ENCODE results near the gene GABBR1. TPM values are rescaled to one million over a fixed set of nuclear protein-coding genes. Genes with fewer than 3 reads are reported as not detected.

The GABBR1 gene
- total RNA-seq, 1 donor from 2014 or later = 3.0 TPM

DNA sequence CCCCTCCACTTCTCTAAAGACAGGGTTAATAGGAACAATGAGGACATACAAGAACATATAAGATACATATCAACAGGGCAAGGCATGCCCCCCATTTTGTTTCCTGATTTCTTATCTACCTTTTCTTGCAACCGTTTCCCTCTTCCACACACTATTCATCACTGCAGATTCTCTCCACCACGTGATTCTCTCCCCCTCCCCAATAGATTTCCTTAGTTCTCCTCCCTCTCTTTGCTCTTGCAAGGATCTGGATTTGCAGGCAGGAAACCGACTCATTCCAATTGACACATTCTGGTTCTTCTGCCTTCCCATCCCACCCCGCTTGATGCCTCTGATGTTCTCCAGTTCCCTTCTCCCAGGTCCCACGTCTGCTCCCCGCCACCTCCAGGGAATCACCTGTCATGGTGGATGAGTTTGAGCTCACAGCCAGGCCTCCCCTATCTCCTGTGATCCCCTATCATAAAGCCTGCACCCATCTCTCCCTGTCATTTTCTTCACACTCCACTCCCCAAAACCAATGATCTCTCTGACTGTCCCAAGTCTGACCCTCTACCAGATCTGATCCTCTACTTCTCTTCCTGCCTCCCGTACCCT lies 7.5 kb downstream of the GABBR1 start:
- DNase-seq (ENCODE audit: low spot score) (no peak), ATAC-seq (no peak)

DNA sequence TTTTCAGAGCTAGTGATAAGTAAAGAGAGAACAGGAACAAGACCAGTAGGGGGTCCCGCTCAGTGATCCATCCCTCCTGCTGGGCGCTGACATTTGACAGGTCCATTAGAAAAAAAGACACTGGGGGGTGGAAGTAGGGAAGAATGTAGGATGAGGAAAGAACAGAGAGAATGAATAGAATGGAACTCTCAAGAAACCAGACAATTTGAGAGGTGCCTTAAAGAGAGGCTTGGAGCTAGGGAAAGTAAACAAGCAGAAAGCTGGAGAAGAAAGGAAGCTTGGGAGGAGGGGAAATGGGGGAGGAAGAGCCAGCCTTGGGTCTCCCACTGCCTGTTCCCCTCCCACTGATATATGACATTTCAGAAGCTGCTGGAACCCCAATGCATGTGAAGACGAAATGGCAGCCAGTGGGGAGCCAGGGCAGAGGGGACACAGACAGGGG lies 8.4 kb downstream of the GABBR1 start:
- DNase-seq (ENCODE audit: low spot score) = no peak
- no peak for ATAC-seq

DNA sequence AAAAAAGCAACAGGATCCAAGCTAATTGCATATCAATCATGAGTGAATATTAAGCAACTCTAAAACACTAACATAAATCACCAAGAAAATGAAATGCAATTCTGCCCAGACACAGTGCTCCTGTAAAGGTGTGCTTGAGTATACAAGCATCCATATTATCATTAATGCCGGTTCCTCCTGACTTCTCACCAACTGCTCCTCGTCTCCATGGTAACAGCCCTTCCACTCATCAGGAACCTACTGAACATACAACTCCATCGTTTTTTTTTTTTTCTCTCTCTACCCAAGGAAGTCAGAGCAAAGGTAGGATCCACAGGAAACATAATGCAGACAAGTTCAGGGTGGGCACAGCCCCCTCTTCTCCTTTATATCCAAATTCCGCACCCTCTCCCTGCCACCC lies 12.4 kb downstream of the GABBR1 start:
- DNase-seq (ENCODE audit: low spot score) = no peak
- no peak for ATAC-seq

DNA sequence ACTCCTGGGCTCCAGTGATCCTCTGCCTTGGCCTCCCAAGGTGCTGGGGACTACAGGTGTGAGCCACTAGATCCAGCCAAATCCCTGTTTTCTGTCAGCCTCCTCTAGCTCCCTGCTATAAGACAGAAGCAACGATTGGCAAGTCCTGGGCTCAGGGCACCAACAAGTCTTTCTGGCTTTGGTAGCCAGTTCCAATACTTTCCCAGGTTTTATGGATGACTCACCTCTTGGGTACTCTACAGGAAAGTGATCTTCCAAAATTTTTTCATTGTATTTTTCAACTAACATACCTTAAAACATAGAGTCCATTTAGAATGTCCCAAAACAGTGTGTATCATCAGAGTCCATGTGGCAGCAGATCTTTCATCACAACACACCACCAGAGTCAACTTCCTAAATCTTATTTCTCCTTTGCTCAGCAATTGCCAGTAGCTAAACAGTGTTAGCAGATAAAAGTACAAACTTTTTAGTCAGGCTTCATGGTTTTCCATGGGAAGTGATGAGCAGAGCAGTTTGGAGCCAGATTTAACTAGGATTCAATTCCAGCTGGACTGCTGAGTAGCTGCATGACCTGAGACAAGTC lies 13.3 kb downstream of the GABBR1 start:
- no peak for ATAC-seq
- DNase-seq (ENCODE audit: low spot score) = no peak

DNA sequence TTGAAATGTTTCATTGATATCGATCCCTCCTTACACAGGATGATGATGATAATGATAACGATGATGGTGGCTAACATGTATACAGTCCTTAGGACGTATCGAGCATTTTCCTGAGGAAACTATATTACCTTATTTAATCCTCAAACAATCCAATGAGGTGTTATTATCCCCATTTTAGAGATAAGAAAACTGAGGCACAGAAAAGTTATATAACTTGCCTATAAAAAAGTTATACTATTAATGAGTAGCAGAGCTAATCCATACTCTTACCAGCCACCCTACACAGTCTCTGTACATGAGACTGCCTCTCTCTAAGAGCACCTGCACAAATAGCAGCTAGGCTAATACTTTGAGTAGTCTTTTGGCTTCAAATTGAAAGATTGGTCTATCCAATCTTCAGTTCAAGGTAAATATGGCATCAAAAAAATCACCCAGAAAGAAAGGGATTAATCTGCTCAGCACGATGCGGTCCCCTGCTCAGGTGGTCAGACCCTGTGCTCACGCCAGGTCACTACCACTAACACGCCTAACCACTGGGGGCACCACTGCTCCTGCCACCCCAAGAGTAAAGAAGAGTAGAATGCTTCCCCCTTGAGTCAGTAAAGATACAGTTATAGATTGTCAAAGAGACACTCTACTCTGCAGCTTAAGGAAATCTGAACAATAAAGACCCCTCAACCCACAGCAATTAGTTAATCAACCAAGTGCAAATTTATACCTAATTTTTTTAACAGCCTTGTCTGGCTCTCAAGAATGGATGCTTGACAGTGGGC lies 15.0 kb downstream of the GABBR1 start:
- no peak for ATAC-seq
- DNase-seq (ENCODE audit: low spot score) = no peak

DNA sequence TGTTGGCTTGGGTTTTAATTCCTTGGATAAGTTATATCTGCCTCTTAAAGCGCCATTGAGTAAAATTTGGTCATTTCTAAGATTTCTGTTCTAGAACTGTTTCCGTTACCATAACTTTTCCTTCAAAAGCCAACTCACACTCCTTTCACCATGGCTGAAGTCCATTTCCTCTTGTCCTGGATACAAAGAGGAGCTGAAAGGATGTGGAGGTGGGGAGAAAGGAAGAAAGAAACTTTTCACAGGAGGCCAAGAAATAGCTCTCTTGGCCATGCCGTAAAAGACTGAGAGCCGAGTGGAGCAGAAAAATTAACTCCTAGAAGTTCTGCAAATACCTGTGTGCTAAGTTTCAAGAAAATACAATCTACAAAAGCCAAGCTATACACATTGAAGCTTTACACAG lies 21.6 kb downstream of the GABBR1 start:
- no peak for ATAC-seq
- DNase-seq (ENCODE audit: low spot score) = no peak

DNA sequence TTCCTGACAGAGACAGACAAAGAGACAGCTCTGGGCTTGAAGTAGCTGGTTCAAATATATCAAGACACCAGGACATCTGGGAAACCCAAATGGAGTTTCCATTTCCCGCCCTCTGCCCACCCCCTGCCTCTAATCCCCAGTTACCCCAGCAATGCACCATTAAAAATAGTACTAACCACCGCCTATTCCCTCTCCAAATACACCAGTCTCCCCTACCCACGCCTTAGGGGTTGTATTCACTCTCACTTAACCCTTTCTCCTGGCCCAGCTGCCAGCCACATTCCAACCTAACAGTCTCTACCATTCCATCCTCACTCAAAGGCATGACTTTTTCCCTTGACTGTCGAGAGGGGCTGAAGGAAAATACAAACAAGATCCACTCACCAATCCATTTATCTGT lies 22.4 kb downstream of the GABBR1 start:
- DNase-seq (ENCODE audit: low spot score) (no peak), ATAC-seq (no peak)

DNA sequence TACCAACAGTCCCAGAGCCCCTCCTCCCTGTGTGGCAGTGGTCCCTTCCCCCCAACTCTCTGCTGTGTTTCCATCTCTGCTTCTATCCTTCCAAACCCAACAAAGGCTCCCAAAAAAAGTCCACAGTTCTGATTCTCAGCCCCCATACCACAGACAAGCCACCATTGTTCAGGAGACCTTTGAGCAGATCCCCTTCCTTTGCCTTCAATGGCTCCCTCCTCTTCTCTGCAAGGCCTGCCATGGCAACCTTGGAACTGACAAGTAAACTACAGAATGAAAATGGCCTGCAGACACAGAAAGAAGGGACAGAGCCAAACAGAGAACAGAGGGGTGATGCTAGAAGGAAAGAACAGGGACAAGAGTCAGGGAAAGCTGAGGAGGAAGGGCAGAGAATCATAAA lies 24.9 kb downstream of the GABBR1 start:
- ATAC-seq = no peak

DNA sequence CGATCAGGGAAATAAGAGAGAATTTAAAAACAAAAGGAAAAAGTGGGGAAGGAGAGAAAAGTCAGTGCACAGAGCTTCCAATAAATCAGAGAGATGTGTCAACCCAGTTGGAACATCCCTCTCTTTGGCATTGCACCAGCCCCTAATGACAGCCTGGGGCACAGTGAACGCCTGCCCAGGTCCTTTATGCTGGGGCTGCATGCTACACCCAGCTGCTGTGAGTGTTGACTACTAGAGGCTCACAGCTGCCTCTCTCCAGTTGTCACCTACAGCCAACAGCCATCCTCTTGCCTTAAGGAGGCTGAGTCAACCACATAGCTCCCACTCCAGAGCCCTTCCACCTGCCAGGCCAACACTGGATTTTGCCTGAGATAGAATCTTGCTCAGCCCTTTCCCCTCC lies 29.1 kb downstream of the GABBR1 start:
- DNase-seq (ENCODE audit: low spot score) = no peak

More for the DNA sequence above, 24.9 kb downstream of the GABBR1 start:
- DNase-seq (ENCODE audit: low spot score) = no peak

DNA sequence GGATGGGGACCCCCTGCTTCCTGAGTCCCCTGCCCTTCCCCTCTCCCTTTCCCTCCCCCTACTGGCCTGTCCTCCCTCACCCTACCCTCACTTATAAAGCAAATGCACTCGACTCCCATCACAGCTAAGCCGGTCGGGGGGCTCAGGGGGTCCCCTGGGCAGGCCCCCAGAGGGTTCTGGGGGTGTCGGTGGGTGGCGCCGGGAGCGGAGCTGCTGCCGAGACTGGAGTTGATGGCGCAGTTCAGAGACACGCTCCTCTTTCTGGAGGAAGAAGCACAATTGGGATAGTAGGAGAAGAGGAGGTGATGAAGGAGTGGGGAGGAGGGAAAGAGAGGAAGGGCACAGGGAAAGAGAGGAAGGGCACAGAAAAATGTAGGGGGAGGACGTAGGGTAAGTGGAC lies 29.5 kb downstream of the GABBR1 start:
- DNase-seq (ENCODE audit: low spot score) = no peak
- no peak for ATAC-seq

More for the DNA sequence above, 29.1 kb downstream of the GABBR1 start:
- no peak for ATAC-seq

DNA sequence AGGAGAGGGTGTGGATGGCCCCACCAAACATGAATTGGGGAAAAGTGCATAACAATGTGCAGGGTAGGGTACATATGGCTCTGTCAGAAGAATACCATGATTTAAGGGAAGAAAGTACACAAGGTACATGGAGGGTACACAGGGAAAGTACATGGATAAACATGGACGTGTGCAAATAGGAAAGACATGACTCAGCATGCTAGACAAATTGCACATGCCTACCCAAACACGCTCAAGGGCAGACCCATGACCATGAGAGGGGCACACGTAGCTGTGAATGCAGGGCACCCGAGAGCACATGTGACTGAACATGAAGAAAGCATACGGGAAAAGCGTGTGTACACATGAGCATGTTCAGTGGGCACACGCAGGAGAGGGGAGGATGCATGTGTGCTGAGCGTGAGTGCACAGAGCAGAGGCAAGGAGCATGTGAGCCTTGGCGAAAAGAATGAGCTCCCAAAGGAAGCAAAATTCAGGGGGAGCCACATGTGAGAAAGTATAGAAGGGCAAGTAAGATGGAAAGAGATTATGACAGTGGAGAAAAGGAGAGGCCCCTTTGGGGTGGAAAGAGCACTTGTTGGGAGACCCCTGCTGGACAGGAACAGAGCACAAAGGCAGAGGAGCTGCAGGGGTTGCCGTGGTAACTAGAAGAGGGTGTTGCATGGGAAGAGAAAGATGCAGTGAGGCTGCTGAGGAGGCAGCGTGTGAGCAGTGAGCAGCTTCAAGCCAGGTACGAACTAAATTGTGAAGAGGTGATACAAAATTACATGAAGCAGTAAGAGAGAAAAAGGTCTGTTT lies 30.2 kb downstream of the GABBR1 start:
- ATAC-seq (no peak), DNase-seq (ENCODE audit: low spot score) (no peak)

DNA sequence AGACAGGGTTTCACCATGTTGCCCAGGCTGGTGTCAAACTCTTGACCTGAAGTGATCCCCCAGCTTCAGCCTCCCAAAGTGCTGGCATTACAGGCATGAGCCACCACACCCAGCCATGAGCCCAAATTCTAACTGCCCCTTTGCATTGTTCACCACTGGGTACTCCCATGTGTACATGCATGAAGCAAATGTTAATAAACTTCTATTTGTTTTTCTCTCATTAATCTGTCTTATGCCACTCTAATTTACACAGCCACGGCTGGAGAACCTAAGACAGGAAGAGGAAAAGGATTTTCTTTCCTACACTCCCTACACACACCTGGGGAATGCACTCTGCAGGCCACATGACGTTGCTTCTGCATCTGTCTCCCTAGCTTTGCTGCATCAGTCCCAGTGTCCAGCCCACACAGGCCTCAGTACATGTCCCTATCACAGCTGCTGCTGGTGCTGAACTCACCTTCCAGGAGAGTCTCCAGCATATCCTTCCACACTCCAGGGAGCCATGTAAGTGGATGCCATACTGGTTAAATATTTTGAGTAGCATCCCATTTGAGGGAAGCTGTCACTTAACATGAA lies 34.7 kb downstream of the GABBR1 start:
- ATAC-seq (no peak), DNase-seq (ENCODE audit: low spot score) (no peak)

DNA sequence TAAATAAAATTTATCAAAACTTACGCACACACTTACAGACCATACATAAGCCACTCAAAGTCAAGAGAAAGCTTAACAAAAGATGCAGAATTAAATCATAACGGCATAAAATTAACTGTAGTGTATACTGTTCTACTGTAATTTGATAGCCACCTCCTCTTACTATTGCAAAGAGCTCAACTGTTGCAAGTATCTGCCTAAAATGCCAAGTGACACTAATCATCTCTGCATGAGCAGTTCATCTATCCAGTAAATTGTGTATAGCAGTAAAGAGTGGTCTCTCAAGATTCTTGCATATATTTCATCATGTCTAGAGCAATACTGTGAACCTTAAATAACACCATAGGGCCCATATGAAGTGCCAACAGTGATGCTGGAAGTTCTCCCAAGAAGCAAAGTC lies 35.8 kb downstream of the GABBR1 start:
- no peak for DNase-seq (ENCODE audit: low spot score)
- ATAC-seq = no peak

DNA sequence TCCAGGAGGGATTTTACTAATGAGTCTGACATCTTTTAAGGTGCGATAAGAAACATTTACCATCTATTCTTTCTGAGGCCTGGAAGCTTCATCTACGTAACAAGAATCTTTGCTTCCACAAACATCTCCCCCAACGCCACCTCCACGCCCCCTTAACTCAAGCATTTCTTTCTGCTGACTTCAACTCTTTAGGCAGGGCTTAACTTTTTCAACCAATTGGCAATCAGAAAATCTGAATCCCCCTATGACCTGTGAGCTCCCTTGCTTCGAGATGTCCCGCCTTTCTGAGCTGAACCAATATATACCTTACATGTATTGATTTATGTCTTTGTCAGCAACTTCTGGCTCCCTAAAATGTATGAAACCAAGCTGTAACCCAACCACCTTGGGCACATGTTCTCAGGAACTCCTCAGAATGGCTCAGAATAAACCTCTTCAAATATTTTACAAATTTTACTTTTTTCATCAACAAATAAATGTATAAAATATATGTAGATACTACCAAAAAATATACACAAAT lies 36.5 kb downstream of the GABBR1 start:
- no peak for DNase-seq (ENCODE audit: low spot score)
- no peak for ATAC-seq

DNA sequence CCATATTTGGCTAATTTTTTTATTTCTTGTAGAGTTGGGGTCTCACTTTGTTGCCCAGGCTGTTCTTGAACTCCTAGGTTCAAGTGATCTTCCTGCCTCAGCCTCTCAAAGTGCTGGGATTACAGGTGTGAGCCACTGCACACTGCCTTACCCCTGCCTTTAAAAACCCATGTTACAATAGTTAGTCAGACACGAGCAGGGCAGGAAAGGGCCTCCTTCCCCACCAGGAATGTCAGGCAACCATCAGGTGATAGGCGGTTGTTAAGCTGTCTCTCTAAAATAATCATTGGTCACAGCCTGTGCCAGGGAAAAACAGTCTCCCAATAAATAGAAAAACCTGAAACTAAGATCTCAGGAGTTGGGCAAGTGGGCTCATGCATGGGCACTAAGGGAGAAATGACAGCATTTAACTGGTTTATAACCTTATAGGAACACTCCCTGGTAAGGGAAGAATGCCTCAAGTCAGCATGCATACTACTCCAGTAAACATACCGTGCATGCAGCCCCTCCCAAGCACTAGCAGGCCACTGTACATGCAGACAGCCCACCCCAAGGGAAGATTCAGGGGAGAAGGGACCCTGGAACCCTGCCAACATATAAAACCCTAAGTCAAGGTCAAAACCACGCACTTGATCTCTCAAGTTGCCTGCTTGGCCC lies 39.7 kb downstream of the GABBR1 start:
- ATAC-seq (no peak), DNase-seq (ENCODE audit: low spot score) (no peak)

DNA sequence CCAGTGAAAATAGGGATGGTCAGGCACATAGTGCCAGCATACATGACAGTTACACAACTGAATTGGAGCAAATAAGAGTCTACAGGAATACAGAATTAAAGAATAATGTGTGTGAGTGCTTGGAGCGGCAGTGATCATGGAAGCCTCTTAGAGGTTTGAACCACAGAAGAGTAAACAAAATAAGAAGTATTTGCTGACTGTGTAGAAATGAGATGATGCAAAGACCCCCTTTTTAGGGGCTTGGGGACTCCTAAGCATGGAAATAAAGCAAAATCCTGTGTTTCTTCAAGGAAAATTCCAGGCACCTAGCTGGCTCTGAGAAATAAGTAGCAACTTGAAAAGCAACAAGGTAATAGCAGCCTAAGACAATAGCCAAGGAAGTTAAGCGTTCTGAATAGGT lies 41.3 kb downstream of the GABBR1 start:
- ATAC-seq = no peak

DNA sequence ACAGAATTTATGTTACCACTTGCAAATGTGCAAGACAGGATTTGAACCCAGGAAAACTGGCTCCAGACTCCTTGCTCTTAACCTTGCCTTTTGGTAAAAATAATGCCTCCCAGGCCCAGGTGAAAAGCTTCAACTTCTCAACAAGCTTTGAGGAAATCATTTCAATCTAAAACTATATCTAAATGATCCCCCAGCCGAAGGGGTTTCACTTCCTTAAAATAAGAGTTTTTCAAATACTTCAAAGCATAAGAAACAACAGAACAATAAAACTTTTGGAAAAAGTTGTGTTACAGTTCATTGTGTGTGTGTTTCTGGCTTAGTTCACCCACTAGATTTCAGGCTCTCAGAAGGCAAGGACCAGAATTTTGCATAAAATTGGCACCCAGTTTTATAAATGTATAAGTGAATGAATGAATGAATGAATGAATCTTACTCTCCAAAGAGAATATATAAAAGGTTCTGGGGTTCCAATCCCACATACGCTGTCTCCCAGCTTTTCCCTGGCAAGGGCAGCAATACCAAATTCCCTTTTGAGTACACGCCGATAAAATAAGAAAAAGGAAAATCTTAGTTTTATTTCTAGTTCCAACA lies 42.7 kb downstream of the GABBR1 start:
- no peak for ATAC-seq
- no peak for DNase-seq (ENCODE audit: low spot score)

More for the DNA sequence above, 41.3 kb downstream of the GABBR1 start:
- no peak for DNase-seq (ENCODE audit: low spot score)

DNA sequence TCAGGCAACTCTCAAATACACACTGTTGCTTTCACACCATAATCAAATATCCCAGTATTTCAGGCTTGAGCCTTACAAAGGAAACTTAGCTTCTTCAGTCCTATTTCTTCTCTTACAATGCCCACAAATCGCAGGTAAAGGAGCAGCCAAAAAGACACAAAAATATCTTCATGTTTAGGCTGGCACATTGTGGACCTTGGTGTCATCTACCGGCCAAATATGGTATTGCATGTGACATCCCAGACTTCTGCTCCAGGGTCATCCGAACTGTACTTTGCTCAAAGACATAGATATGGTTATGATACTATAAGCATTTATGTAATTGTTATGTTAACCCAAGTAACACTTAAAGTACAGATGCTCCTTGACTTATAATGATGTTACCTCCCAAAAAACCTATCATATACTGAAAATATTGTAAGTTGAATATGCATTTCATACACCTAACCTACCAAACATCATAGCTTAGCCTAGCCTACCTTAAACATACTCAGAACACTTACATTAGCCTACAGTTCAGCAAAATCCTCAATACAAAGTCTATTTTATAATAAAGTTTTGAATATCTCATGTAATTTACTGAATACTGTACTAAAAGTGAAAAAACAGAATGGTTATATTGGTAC lies 43.4 kb downstream of the GABBR1 start:
- DNase-seq (ENCODE audit: low spot score) = no peak
- peak; percentile 93 for ATAC-seq

DNA sequence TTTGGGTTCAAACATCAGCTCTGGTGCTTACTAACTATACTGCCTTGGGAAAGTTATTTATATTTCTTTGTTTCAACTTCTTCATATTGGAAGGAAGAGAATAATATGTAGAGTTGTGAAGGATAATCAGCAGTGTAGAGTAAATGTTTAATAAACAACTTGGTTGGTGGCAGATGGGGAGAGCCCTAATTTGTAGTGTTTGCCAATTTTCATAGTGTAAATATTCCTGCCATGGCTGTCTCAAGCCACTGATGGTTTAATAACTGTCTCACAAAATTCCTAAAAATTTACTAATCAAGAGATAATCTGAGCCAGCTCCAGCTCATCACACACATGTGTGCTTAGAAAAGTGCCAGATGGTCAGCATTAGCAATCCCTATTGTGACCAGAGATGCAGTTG lies 48.2 kb downstream of the GABBR1 start, which contains the start of gene OR2H2:
Gene OR2H2, plus strand, starts transcription at position 301 of the 400 bp plus-strand sequence. CDS start 2,824 bp downstream, outside the sequence.
- no peak for DNase-seq (ENCODE audit: low spot score)
- ATAC-seq = no peak
